Measurements from ENCODE around the gene MROH7.

Gene MROH7

GRCh38 chr1:54679706-54680105 lies 38.1 kb downstream of the MROH7 start:
- no peak for TF ChIP-seq POLR2A (IDR thresholded peaks at IDR 0.05; ENCODE audit: low read depth, low read length)
- DNase-seq (ENCODE audit: insufficient read length, low spot score) = no peak
- FAIRE-seq = no peak

DNA sequence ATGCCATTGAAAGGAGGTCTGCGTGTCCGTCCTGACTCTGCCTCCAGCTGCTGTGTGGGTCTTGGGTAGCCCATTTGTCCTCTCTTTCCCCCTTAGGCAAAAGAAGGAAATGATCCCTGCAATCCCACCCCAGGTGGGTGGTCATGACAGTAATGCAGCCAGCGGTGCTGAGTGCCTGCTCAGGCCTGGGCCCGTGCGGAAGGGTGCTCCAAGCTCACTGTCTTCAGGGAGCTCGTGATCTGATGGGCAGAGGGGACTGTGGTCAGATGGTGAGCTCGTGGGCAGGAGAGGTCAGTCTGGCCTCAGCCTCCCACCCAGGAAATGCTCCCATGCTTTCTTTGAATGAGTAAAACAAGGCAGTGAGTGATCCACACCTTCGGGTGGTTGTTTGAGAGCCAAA lies 38.8 kb downstream of the MROH7 start:
- no peak for FAIRE-seq
- TF ChIP-seq POLR2A (IDR thresholded peaks at IDR 0.05; ENCODE audit: low read depth, low read length) = no peak
- DNase-seq (ENCODE audit: insufficient read length, low spot score) = no peak

GRCh38 chr1:54681358-54681757 lies 39.8 kb downstream of the MROH7 start:
- FAIRE-seq (no peak), DNase-seq (ENCODE audit: insufficient read length, low spot score) (no peak)
- TF ChIP-seq POLR2A (IDR thresholded peaks at IDR 0.05; ENCODE audit: low read depth, low read length) = no peak

- no peak for FAIRE-seq
- DNase-seq (ENCODE audit: insufficient read length, low spot score) = no peak
- no peak for TF ChIP-seq POLR2A (IDR thresholded peaks at IDR 0.05; ENCODE audit: low read depth, low read length)
Observed at GRCh38 chr1:54683453-54683852, 41.9 kb downstream of the MROH7 start.

GRCh38 chr1:54685335-54685905 lies 43.8 kb downstream of the MROH7 start:
- no peak for FAIRE-seq
- TF ChIP-seq POLR2A (IDR thresholded peaks at IDR 0.05; ENCODE audit: low read depth, low read length) = no peak

DNA sequence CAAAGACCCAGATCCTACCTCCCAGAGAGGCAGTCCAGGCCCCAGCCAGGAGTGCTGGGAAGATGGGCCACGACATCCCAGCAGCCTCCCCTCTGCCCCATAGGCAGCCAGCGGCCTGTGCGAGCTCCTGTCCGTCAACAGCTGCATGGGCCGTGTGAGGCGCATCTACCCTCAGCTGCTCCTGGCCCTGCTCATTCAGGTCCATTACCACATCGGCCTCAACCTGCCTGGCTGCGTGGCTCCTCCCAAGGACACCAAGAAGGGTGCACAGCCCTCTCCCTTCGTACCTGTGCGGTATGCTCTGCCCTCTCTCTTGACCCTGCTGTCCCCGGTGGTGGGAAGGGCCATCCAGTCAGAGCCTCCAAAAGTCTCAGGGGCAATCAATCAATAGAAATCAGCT lies 44.6 kb downstream of the MROH7 start:
- FAIRE-seq (no peak), DNase-seq (ENCODE audit: insufficient read length, low spot score) (no peak)
- no peak for TF ChIP-seq POLR2A (IDR thresholded peaks at IDR 0.05; ENCODE audit: low read depth, low read length)

More at GRCh38 chr1:54685335-54685905, 43.8 kb downstream of the MROH7 start:
- DNase-seq (ENCODE audit: insufficient read length, low spot score) = no peak

GRCh38 chr1:54694771-54695170 lies 53.2 kb downstream of the MROH7 start:
- TF ChIP-seq POLR2A (IDR thresholded peaks at IDR 0.05; ENCODE audit: low read depth, low read length) = no peak
- no peak for DNase-seq (ENCODE audit: insufficient read length, low spot score)
- FAIRE-seq = no peak

GRCh38 chr1:54695221-54695620 lies 53.6 kb downstream of the MROH7 start:
- no peak for TF ChIP-seq POLR2A (IDR thresholded peaks at IDR 0.05; ENCODE audit: low read depth, low read length)
- FAIRE-seq (no peak), DNase-seq (ENCODE audit: insufficient read length, low spot score) (no peak)

DNA sequence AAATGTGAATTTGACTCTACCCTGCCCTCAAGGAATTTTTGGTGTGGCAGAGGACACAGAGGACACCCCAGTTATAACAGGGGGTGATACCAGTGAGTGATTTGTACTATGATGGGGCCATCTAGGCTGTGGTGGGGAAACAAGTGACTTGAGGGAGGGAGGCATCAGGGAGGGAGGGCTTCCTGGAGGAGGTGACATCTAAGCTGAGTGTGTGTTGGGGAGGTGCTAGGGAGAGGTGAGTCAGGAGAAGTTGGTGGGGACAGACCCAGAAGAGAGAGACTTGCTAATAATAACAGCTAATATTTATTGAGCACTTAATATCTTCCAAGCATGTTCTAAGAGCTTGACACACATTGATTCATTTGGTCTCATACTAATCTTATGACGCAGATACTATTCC lies 54.2 kb downstream of the MROH7 start:
- TF ChIP-seq POLR2A (IDR thresholded peaks at IDR 0.05; ENCODE audit: low read depth, low read length) = no peak
- DNase-seq (ENCODE audit: insufficient read length, low spot score) = no peak
- no peak for FAIRE-seq

DNA sequence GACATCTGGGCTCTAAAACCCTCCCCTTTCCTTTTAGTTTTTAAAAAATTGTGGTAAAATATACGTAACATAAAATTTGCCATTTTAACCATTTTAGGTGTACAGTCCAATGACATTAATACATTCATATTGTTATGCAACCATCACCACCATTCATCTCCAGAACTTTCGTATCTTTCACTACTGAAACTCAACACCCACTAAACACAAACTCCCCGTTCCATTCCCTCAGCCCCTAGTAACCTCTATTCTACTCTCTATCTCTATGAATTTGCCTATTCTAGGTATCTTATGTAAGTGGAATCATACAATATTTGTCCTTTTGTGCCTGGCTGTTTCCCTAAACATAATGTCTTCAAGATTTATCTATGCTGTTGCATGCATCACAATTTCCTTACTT lies 54.7 kb downstream of the MROH7 start:
- no peak for TF ChIP-seq POLR2A (IDR thresholded peaks at IDR 0.05; ENCODE audit: low read depth, low read length)
- no peak for FAIRE-seq
- no peak for DNase-seq (ENCODE audit: insufficient read length, low spot score)

- DNase-seq (ENCODE audit: insufficient read length, low spot score) (no peak), FAIRE-seq (no peak)
- TF ChIP-seq POLR2A (IDR thresholded peaks at IDR 0.05; ENCODE audit: low read depth, low read length) = no peak
Observed at GRCh38 chr1:54697896-54698295, 56.3 kb downstream of the MROH7 start.

DNA sequence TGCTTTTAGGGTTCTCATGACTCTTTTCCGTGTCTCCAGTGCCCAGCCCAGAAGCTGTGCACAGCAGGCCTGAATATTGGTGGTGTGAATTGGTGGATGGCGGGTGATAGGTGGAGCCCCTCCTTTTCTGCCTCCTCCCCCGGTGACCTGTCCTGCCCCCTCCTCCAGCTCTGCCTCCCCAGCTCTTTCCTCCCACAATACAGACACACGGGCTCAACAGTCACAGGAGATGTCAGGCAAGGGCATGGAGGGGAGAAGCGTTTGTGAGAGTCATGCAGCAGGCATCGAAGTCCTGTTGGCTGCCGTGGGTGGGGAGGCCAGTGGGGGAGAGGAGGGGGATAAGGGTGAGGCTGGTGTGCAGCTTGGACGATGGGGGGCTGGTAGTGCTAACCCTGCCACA lies 56.8 kb downstream of the MROH7 start:
- no peak for TF ChIP-seq POLR2A (IDR thresholded peaks at IDR 0.05; ENCODE audit: low read depth, low read length)
- FAIRE-seq (no peak), DNase-seq (ENCODE audit: insufficient read length, low spot score) (no peak)

- FAIRE-seq = no peak
- TF ChIP-seq POLR2A (IDR thresholded peaks at IDR 0.05; ENCODE audit: low read depth, low read length) = no peak
- DNase-seq (ENCODE audit: insufficient read length, low spot score) = no peak
Observed at GRCh38 chr1:54699936-54700525, 58.4 kb downstream of the MROH7 start.

- DNase-seq (ENCODE audit: insufficient read length, low spot score) (no peak), FAIRE-seq (no peak)
- no peak for TF ChIP-seq POLR2A (IDR thresholded peaks at IDR 0.05; ENCODE audit: low read depth, low read length)
Observed at GRCh38 chr1:54701066-54701465, 59.5 kb downstream of the MROH7 start.

- FAIRE-seq (no peak), DNase-seq (ENCODE audit: insufficient read length, low spot score) (no peak)
- no peak for TF ChIP-seq POLR2A (IDR thresholded peaks at IDR 0.05; ENCODE audit: low read depth, low read length)
Observed at GRCh38 chr1:54701996-54702395, 60.4 kb downstream of the MROH7 start.

Data from H54 (cell line).